ENCODE results near the gene SALL3.
A peak's percentile ranks its signal among the peaks of the same experiment; 100 is the strongest.

SALL3 gene

GRCh38 chr18:78981394-78981831 lies 1.8 kb downstream of the SALL3 start:
- DNase-seq, result no peak

GRCh38 chr18:78981989-78982620 lies 2.5 kb downstream of the SALL3 start:
- DNase-seq, result no peak

- no peak for DNase-seq
Measured at GRCh38 chr18:78983512-78983911, 3.9 kb downstream of the SALL3 start.

- peak; percentile 7 to 33 for DNase-seq
Measured at GRCh38 chr18:78984941-78985784, 5.5 kb downstream of the SALL3 start.

- DNase-seq, result no peak
Measured at GRCh38 chr18:78986018-78986481, 6.4 kb downstream of the SALL3 start.

GRCh38 chr18:78991446-78991845 lies 11.8 kb downstream of the SALL3 start:
- DNase-seq, result no peak

- no peak for DNase-seq
Measured at GRCh38 chr18:78992041-78993011, 12.7 kb downstream of the SALL3 start.

GRCh38 chr18:78993014-78993926 lies 13.7 kb downstream of the SALL3 start:
- DNase-seq, result no peak

- no peak for DNase-seq
Measured at GRCh38 chr18:78994000-78994399, 14.4 kb downstream of the SALL3 start.

GRCh38 chr18:78994531-78994930 lies 14.9 kb downstream of the SALL3 start:
- DNase-seq, result no peak

- no peak for DNase-seq
Measured at GRCh38 chr18:78994977-78995582, 15.5 kb downstream of the SALL3 start.

GRCh38 chr18:78995740-78996395 lies 16.2 kb downstream of the SALL3 start:
- no peak for DNase-seq

- DNase-seq, result no peak
Measured at GRCh38 chr18:78996741-78997490, 17.3 kb downstream of the SALL3 start.

- no peak for DNase-seq
Measured at GRCh38 chr18:78998371-78999071, 18.9 kb downstream of the SALL3 start.

GRCh38 chr18:78999939-79000338 lies 20.3 kb downstream of the SALL3 start:
- DNase-seq, result no peak

- DNase-seq, result no peak
Measured at GRCh38 chr18:79000997-79001396, 21.4 kb downstream of the SALL3 start.

- no peak for DNase-seq
Measured at GRCh38 chr18:79005653-79006052, 26.0 kb downstream of the SALL3 start.

- no peak for DNase-seq
Measured at GRCh38 chr18:79006106-79006795, 26.6 kb downstream of the SALL3 start.

GRCh38 chr18:79007440-79007839 lies 27.8 kb downstream of the SALL3 start:
- DNase-seq, result no peak

Measured in AML-193 (cell line).